DMS79 treated with DMSO at 0.1 percent for 48 hours (cell line): ENCODE measurements around the gene LZTFL1.

Experiments used
- DNase-seq: peaks from one replicate; lab custom pipeline; 2025; lab: John Stamatoyannopoulos, UW

Gene LZTFL1

DNA sequence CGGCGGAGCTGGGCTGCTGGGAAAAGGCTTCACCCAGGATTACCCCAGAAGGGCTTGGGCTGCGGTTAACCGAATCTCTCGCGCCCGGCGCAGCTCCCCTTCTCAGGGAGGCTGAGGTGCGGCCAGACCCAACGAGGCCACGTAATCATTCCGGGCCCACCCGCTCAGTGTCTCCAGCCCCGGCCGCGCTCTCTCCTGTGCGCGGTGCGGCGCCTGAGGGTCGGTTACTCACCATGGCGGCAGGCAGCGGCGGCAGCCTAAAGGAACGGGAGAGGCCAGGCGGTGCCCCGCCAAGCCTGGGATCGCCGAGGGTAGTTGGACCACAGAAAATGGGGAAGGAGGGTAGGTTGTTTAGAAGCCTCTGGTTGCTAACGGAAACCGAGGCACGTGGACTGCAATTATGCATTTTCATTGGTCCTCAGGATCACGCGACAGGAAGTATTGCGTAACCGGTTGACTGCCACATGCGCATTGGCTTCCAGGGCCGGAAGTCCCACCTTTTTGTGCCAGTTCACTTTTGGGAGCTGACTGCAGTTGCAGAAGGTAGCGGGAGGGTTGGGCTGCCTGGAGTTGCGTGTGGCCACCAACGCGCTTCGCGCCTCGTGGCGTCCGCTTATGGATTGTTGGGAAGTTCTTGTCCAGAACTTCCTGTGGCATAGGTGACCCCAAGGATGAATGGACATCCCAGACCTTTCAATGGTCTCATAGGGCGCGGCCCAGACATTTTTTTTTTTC, at the start of gene LZTFL1:
Gene LZTFL1 (minus strand): TSS at position 363 of the 735 bp plus-strand sequence. CDS start 128 bp downstream, at position 235.
- DNase-seq = peak; percentile 77

GRCh38 chr3:45890405-45890804, 48.5 kb upstream of the LZTFL1 start:
- DNase-seq = peak; percentile 8

DNA sequence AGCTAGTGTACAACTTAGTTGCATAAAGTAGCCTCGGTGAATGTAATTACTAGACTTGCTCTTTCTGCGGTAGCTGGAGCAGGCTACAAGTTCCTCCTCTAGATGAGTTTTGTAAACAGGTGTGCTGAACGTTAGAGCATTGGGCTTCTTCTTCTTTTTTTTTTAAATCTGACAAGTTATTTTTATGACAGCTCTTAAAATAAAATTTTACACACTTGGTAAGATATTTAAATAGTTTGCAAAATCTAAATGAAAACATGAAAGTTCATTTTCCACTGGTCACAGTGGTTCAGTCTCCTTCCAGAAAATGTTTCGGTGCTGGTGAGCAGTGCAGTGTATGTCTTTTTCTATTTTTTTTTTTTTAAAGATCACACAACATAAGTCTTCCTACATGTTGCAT, 47.4 kb upstream of the LZTFL1 start:
- DNase-seq = no peak

DNA sequence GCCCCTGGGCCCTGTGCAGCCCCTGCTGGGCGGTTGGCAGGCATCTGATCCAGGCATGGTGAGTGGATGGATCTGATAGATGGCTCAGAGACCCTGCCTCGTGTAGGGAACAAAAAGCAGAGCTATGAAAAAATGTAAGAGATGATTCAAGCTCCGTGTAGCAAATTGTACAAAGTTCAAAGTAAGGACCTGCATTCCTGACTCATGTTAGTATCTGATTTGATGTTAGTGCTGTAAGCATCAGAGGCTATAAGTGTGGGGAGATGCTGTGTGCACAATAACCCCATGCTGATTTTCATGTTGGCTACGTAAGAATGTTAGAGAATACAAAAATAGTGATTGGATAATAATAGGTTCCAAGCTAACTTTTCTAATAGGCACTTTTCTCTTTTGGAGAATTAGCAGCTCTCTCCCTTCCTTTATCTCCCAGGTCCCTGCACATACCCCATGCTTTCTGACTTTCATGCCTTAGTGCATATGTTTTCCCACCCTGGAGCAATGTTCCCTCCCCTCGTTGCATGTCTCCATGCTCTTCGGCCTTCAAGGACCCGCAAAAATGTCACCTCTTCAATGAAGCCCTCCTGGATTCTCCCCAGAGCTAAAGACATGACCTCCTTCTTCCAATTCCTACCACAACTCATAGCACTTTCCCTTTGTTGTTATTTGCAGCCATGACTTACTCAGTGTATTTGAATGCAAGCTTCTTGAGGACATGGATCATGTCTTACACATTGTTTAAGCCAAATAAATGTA, 46.0 kb upstream of the LZTFL1 start:
- no peak for DNase-seq

- DNase-seq = no peak
Observed at GRCh38 chr3:45887285-45887684, 45.4 kb upstream of the LZTFL1 start.

- no peak for DNase-seq
Observed at GRCh38 chr3:45885979-45886705, 44.2 kb upstream of the LZTFL1 start, which contains the start of gene CCR9. TSS of gene CCR9 (plus strand) at chr3:45886543. CDS start at chr3:45894934, 8,391 bp downstream.

DNA sequence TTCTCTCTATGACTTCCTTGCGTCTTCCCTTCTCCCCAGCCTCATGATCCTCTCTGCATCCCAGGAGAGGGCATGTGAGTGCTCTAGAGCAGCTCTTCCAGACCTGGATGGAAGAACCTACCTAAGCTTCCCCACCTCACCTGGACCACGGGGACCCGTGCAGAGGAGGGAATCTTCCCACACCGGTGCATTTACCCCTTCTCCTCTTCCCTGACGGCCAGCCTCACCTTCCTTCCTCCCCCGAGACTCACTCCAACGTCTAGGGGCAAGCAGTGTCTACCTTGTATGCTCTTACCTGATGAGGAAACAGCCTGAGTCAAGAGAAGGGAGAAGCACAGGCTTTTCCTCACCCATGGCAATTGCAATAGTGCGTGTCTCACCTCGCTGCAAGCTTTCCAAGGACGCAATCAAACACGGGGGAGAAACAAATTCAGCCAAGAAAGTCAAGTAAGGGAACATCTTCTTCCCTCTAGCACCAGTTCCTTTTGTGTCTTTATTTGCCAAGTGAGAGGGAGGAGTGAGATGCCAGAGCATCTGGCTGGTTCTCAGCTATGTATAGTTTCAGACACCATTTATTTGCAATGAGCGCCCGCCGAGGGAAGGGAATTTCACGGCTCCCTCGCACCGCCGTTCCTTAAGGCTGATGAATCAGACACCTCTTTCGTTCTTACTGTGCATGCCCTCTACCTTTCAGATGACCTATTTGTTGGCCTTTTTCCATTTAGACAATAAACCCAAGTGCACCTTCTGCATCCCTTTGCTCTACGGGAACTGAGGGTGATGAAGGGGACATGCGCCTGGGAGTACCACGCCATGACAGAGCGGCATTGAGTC, 42.7 kb upstream of the LZTFL1 start:
- no peak for DNase-seq

- no peak for DNase-seq
Observed at GRCh38 chr3:45881078-45882022, 39.4 kb upstream of the LZTFL1 start.

- no peak for DNase-seq
Observed at GRCh38 chr3:45880725-45881077, 38.8 kb upstream of the LZTFL1 start.

- DNase-seq = no peak
Observed at GRCh38 chr3:45878124-45878523, 36.2 kb upstream of the LZTFL1 start.

DNA sequence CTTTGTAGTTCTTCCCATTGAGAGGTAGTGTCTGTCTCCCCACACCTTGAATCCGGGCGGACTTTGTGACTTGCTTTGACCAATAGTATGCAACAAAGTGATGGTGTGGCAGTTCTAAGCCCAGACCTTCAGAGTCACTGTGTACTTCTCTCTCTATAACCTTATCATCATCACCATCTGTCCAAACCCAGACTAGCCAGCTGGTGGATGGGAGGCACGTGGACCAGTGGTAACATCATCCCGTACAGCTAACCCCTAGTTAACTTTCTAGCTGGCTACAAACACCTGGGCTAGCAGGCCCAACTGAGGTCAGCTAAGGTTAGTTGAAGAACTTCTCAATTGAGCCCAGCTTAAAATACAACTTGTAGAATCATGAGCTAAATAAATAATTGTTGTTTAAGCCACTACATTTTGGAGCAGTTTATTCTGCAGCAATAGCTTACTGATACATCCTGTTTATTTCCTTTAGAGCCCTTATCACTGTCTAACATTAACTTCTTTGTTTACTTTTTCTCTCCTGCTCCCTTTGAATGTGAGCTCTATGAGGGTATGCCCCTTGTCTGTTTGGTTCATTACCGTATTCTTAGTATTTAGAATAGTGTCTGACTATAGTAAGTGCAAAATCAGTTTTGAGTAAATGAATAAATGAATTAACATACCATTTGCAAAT, 32.9 kb upstream of the LZTFL1 start:
- no peak for DNase-seq

DNA sequence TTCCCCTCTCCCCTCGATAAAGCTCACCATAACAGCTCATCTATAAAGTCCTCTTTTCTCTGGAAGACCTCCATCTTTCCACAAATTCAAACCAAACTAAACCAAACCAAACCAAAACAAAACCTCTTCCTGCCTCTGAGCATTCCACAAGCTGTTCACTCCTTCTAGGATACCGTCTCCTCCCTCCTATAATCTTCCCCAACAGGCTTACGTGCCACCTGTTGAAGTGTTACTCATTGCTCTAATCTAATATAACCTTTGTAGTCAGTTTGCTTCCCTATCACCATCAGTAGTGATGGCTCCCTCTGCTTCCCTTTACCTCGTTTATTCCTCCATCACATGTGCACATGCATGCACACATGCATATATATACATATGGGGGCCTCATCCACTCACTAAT, 31.7 kb upstream of the LZTFL1 start:
- no peak for DNase-seq

DNA sequence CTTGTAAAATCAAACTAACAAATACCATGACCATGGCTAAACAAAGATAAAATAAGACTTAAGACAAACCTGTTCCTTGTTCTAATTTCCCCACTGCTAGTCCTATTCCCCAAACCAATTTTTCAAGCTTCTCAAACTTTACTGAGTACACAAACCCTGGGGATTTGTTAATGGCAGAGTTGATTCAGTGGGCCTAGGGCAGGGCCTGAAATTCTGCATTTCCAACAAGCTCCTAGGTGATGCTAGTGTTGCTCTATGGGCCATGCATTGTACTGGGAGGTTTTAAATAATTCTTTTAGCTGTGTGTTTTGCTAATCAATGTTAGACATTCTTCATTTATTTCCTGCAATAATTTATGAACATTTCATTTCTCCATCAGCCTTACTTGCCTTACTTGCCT, 31.1 kb upstream of the LZTFL1 start:
- no peak for DNase-seq

DNA sequence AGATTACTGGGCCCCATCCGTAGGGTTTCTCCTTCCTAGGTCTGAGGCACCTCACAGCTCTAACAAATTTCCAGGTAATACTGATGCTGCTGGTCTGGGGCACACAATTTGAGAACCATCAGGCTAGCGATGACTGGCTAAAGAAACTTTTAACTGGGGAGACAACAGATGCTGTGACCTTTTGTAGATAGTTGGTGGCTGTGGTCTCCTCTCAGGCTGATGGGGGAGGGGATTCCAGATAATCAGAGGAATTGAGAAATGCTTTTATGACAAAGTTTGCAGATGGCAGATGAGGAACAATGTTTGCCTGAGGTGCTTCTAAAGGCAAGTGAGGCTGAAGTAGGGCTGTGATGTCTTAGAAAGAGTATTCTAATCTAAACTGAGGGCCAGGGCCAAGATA, 30.6 kb upstream of the LZTFL1 start:
- no peak for DNase-seq

DNA sequence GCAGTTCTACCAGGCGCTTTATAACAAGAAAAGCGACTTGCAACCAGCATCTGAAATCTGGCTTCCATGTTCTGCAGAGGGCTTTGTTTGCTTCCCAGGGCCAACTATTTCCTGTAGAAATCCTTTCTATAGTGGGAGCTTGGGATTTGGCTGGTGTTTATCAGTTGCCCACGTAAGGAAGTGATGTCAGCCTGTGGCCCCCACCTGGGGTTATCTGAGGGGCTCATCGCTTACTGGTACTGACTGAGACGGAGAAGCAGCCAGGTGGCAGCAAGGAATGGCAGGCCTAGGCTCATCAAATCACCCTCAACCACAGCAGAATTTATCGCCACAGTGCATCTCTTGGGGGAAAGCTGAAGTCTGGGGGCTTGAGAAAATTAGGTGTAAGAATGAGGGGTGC, 29.9 kb upstream of the LZTFL1 start:
- DNase-seq = no peak

- DNase-seq = no peak
Observed at GRCh38 chr3:45870099-45870498, 28.2 kb upstream of the LZTFL1 start.

GRCh38 chr3:45869638-45870037, 27.7 kb upstream of the LZTFL1 start:
- DNase-seq = no peak

DNA sequence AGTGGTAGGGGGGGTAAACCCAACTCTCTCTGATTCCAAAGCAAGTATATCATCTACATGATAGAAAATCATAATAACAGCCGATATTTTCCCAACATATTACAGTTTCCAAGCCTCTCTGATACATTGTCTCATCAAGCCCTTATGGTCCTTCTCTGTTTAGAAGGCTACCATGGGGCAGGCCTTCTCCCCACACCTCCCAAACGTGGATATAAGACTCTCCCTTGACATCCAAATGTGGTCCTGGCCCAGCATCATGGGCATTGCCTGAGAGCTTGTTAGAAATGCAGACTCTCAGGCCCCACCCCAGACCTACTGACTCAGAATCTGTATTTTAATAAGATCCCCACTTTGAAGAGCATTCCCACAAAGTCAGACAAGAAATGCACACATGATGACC, 26.7 kb upstream of the LZTFL1 start:
- no peak for DNase-seq

- no peak for DNase-seq
Observed at GRCh38 chr3:45868213-45868612, 26.3 kb upstream of the LZTFL1 start.

DNA sequence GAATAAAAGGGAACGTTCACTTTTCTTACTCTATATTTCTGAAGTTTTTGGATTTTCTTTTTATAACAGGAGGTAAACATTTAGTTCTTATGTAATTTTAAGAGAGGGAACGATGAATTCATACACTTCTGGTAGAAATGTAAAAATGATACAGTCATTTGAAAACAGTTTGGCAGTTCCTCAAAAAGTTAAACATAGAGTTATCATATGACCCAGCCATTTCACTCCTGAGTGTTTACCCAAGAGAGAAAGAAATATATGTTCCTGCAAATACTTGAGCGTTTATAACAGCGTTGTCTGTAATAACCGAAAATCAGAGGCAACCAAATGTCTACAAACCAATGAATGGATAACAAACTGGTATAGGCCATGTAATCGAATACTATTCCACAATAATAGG, 23.6 kb upstream of the LZTFL1 start:
- DNase-seq = no peak
